ENCODE measurements around the gene CREB3L2.

Gene CREB3L2

GRCh38 chr7:137891016-137891655 lies 110.8 kb downstream of the CREB3L2 start:
- DNase-seq, result no peak

- no peak for DNase-seq
These were observed 111.4 kb downstream of the CREB3L2 start for GRCh38 chr7:137890449-137890921.

DNA sequence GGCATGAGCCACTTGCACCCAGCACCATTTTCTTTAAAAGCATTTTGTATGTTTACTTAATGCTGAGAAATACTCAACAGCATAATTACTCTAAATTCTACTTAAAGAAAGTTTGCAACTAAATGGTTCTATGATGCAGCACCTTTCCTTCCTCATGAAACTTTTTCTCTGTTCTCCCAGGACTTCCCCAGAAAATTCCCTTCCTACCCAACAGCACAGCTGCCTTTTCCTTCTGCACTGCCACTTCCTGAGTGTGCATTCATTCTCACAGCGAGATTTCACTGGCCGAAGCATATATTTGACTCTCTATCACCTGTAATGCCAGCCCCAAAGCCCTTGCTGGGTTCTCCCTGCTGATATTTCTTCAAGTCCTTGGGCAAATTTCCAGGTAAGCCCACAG lies 113.6 kb downstream of the CREB3L2 start:
- no peak for DNase-seq

DNA sequence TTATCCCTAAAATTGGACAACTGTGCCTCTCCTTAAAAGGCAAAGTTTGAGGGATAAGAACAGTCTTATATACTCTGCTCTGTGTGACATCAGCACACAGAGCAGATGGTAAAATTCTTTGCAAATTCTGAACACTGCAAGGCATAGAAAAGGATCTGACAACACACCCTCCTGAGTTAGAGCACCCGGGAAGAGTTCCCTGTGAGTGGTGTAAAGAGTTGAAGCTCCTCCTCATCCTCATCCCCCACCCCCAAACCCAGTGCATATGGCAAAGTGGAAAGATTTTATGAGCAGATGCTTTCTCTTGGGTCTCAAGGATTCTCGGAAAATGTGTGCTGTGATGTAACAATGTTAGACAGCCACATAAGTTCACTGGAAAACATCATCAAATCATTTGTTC lies 115.1 kb downstream of the CREB3L2 start:
- DNase-seq, result no peak

- no peak for DNase-seq
These were observed 115.6 kb downstream of the CREB3L2 start for GRCh38 chr7:137886281-137886680.

DNA sequence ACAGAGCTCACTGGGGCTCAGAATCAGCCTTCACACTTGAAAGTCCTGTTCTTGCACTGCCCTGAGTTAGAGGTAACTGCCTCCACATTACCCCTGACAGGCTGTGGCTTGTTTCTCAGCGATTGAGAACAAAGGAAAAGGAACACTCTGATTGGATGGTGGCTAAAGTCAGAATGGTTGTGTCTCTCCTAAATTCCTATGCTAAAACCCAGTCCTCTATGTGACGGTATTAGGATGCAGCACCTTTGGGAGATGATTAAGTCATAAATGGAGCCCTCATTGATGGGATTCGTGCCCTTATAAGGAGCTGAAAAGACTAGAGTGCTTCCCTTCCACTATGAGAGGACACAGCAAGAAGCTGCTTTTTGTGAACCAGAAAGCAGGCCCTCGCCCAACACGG lies 116.2 kb downstream of the CREB3L2 start:
- no peak for DNase-seq

DNA sequence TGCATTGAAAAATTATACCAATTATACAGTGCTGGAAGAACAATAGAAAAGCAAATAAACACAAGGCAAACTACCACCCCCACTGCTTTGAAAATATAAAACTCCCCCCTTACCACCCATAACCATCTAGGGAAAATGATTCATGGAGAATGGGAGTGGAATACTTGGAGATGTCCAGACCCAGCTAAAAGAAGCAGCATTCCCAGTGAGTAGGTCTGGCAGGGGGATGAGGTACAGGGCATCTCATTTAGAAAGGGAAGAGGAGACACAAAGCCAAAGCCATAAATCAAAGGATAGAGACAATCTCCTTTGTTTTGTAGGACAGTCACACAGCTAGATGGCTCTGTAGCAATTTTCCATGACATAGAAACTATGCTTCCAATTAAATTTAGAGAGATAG lies 119.1 kb downstream of the CREB3L2 start:
- DNase-seq, result no peak

GRCh38 chr7:137882261-137882668 lies 119.6 kb downstream of the CREB3L2 start:
- no peak for DNase-seq

GRCh38 chr7:137881607-137882260 lies 120.2 kb downstream of the CREB3L2 start:
- no peak for DNase-seq

DNA sequence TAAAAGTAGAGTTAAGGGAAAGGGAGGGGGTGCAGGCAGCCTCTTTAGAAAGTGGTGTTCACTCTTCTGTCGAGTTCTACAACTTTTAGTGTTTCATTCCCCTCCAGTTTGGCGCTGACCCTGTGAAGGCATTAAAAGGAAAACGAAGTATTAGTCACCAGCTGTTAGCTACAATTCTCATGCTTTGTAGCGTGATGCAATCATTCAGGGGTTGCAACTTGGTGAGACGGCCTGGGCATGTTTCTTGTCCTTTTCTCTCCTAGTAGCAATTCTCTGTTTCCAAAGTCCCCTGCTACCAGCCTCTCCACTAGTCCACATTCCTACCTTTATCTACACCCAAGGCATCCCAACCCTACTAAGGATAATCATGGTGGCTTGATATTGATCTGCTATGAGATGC lies 121.5 kb downstream of the CREB3L2 start:
- no peak for DNase-seq

DNA sequence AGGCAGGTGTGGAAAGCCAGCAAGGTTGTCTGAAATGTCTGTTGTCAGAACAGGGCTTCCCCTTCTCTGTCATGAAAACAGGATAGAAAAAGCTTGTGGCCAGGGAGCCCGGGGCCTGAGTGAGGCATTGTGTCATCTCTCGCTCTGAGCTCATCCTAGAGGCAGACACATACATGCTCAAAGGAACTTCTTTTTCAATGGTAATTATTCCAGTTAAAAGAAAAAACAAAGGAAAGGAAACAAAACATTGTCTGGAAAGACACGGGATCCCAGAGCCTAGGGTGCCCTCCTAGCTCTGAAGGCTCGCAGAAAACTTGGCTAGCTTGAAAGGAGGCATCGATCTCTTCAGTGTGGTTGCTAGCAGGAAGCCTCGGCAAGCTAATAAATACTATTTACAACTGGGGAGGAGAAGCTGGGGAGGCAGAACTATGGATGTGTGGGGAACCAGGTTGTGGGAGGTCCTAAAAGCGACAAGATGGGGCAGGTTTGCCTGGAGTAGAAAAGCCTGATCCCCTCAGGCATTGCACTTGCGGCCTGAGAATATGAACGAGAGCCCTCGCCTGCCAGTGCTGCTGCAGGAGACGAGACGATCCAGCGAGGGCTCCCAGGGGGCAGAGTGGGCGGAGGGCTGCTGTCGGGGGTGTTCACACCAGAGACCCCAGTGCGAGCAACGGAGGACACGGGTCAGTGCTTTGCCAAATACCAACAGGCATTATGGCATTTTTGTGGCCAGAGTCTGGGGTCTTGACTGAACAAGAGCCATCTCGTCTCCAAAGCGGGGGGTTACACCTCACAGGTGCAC lies 122.3 kb downstream of the CREB3L2 start:
- no peak for DNase-seq

GRCh38 chr7:137878333-137878961 lies 123.4 kb downstream of the CREB3L2 start:
- DNase-seq, result no peak

GRCh38 chr7:137877027-137877675 lies 124.7 kb downstream of the CREB3L2 start:
- no peak for DNase-seq

DNA sequence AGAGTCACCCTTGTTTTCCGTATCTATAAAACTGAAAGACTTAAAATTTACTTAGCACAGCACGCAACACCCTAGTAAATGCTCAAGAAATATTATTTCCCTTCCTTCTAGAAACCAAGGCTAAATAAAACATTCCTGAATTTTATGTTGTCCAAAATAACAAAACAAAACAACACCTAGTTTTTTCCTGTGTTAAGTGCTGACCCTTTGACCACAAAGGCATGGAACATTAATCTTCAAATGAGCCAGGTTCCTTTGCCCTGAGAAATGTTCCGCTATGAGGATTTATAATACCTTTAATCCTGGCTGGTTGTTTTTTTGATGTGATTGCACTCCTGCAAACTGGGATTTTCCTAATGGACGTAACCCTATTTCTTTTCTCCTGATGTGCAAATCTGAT lies 126.1 kb downstream of the CREB3L2 start:
- DNase-seq, result no peak

GRCh38 chr7:137873979-137874777 lies 127.7 kb downstream of the CREB3L2 start:
- no peak for DNase-seq

- no peak for DNase-seq
These were observed 128.4 kb downstream of the CREB3L2 start for GRCh38 chr7:137873524-137873923.

DNA sequence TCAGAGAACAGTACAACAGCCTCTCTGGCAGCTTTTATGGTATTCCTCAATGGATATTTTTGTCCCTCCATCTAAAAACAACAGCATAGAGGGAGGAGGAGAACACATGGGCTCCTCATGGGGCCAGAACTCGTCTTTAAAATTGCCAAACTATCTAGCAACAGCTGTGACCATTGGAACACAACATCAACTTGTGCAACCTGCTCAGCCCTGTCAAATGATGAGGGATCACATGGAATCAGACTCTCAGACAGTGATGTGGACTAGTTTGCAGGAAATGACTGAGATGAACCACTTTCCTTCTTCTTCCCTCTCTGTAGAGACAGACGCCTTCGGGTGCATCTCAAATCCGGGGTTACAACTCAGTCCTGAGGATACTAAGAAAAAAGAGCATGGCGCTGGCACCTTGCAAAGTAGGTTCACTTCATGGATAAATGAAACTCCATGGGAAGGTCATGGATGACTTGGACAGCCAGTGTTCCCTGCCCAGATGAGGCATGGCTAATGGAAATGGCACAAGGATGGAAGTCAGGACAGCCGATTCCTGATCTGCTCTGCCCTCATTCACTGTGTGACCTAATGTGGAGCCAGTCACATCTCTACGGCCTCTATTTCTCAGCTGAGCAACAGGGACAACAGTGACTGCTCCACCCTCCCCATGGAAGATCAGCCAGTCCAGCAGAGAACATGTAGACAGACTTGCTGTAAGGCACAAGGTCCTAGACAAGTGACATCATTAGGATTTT lies 130.5 kb downstream of the CREB3L2 start:
- DNase-seq, result no peak

GRCh38 chr7:137870684-137871083 lies 131.2 kb downstream of the CREB3L2 start:
- no peak for DNase-seq

GRCh38 chr7:137870078-137870477 lies 131.8 kb downstream of the CREB3L2 start:
- DNase-seq, result no peak

GRCh38 chr7:137869260-137869659 lies 132.6 kb downstream of the CREB3L2 start:
- DNase-seq, result no peak

GRCh38 chr7:137867289-137867688 lies 134.6 kb downstream of the CREB3L2 start:
- DNase-seq, result no peak
